HG03196 (cell line): ENCODE data around the gene GPR171.
"Not testable (repeated sequence)": the region's sequence is repeated elsewhere in the genome, so short reads cannot be mapped to it uniquely, and the experiment has no call there.

Source experiments
- ATAC-seq: cut with Tn5 transposase; IDR thresholded peaks from one replicate; pipeline ENCODE4 v1.9.1; 2021; ENCODE audit not compliant: unreplicated experiment

GPR171 gene, protein sequence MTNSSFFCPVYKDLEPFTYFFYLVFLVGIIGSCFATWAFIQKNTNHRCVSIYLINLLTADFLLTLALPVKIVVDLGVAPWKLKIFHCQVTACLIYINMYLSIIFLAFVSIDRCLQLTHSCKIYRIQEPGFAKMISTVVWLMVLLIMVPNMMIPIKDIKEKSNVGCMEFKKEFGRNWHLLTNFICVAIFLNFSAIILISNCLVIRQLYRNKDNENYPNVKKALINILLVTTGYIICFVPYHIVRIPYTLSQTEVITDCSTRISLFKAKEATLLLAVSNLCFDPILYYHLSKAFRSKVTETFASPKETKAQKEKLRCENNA

DNA sequence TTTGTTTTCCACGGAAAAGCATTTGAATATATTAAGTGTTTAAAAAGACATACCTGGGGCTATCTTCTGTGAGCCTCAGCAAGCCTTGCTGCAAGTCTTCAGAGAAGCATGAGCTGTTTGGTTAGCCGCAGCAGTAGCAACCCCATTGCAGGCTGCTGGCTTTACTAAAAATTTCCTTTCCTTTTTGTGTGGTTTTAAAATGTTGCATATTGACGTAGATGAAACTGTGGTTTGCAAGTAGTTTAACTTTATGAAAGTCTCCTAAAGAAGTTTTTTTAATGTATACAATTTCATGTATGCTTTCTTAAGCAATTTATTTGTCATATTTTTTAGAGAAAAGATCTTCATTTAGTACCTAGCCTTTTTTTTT lies at the start of gene GPR171:
GPR171 (minus strand) TSS at position 166 of the 370 bp plus-strand sequence. CDS start 3,830 bp downstream, outside the sequence.
- peak; percentile 77 for ATAC-seq

DNA sequence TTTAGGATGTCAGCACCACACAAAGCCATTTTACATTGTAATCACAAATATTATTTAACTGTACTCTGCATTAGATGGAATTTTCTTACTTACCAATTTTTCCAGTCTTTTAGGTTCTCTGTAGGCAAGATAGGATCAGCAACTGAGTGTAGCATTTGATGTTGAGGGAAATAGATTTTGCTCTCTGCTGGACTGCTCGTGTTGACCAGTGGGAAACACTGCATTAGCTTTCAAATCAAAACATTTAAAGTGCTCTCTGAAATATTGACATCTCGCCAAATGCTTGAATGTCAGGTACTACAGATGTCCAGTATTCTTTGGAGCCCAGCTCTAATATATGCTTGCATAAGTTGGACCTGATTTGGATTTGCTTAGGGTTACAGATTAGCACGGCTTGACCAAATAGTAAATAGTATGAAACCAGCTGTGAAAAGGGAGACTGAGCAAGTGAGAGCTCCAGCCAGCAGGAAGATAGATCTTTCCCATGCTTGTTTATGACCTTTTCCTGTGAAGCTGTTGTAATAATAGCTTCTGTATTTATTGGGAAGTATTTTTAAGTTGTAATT lies 45.8 kb upstream of the GPR171 start:
- ATAC-seq: no peak

DNA sequence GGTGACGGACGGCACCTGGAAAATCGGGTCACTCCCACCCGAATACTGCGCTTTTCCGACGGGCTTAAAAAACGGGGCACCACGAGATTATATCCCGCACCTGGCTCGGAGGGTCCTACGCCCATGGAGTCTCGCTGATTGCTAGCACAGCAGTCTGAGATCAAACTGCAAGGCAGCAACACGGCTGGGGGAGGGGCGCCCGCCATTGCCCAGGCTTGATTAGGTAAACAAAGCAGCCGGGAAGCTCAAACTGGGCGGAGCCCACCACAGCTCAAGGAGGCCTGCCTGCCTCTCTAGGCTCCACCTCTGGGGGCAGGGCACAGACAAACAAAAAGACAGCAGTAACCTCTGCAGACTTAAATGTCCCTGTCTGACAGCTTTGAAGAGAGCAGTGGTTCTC lies 39.0 kb upstream of the GPR171 start:
- ATAC-seq: not testable (repeated sequence)

DNA sequence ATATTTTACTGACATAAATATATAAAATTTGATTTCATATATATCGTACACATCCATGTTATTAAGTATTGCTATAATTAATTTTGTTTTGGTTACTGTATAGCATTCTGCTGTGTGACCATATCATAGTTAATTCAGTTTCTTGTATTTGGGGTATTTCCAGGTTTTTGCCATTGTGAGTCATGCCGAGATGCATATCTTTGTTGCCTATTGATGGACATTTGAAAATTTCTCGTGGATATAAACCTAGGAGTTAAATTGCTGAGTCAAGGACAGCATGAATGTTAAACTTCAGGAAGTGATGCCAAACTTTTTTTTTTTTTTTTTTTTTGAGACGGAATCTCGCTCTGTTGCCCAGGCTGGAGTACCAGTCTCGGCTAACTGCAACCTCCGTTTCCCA lies 33.7 kb upstream of the GPR171 start:
- ATAC-seq: no peak

DNA sequence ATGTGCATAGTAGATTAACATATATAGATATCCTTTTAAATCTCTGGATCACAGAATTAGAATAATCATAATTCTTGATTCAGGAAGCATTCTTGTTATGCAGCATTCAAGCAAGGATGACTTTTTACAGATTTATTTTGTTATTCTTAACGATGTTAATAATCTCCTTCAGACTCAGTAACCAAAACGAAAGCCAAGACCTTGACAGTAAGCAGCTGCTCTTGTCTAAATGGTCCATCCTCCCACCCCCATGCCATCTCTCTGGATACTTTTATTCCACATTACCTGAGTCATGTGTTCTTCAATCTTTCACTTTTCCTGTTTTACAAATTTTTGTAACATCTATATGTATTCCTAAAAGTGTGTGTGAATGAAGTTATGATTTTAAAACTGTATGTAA lies 33.3 kb upstream of the GPR171 start:
- ATAC-seq: no peak

DNA sequence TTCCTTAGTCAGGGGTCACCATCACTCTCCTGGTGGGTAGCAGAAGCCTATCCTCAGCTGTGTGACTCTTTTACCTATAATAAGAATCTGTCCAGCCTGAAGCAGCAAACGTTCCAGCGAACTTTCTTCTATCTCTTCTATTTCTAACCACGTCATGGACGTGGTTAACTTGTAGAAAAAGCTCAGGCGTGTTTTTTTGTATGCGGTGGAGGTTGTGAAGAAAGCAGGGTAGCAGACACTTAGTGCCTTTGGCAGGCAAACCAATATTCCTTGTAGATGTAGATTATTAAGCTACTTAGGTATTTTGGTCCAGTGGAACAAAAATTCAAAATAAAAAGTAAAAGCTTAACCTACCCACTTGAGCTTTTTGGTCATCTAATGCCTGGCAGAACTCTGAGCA lies 31.8 kb upstream of the GPR171 start:
- no peak for ATAC-seq

DNA sequence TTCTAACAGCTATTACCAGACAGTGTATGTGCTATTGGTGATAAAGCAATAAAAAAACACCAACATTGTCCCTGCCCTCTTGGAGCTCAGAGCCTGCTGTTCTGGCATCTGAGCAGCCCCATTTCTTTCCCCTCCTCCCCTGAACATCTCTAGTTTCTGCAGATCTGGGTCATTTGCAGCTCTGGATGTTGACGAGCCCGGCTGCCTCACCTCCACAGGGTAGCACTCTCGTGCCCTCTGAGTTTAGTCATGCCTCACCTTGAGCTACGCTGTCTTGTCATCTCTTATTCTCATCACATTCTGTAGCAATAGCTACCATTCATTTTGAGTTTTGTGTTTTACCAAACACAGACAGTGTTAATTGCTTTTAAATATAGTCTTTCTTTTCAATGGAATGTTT lies 30.0 kb upstream of the GPR171 start:
- ATAC-seq: no peak

DNA sequence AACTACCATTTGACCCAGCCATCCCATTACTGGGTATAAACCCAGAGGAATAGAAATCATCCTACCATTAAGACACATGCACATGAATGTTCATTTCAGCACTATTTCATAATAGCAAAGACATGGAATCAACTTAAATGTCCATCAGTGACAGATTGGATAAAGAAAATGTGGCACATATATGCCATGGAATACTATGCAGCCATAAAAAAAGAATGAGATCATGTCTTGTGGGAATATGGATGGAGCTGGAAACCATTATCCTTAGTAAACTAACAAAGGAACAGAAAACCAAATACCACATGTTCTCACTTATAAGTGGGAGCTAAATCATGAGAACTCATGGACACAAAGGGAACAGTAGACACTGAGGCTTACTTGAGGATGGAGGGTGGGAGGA lies 29.4 kb upstream of the GPR171 start:
- not testable (repeated sequence) for ATAC-seq

DNA sequence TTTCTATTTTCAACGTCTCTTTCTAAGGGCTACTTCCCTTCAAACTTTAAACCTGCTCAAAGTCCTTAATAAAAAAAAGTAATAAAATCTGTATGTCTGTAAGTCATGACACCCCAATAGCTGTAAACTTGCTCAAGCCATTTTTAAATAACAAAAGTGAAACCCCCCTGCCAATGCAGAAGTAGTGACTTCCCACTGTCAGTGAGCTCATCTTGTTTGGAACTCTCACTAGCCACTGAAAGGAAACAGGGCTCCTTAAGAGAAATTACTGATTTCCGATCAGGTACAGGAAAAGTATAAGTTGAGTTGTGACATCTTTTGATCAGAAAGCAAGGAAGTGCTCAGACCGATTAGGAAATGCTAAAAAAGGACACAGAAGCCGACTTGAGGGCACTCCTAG lies 27.6 kb upstream of the GPR171 start:
- peak; percentile 34 for ATAC-seq

DNA sequence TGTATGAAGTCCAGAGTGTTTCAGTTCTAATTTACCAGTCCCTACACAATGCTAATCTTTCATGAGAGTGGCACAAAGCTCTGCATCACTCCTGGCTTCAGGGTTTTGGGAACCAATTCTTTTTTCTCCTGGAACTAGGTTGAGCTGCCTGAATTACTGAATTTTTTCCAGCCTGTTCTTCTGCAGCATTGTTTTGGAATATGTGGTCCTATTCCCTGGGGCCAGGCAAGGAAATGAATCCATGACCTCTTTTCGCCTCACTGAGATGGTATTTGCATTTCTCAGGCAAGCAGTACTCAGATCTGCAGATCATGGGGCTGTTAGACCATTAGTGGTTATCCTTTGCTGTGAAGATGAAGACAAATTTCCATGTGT lies 25.6 kb upstream of the GPR171 start:
- ATAC-seq: peak; percentile 32

DNA sequence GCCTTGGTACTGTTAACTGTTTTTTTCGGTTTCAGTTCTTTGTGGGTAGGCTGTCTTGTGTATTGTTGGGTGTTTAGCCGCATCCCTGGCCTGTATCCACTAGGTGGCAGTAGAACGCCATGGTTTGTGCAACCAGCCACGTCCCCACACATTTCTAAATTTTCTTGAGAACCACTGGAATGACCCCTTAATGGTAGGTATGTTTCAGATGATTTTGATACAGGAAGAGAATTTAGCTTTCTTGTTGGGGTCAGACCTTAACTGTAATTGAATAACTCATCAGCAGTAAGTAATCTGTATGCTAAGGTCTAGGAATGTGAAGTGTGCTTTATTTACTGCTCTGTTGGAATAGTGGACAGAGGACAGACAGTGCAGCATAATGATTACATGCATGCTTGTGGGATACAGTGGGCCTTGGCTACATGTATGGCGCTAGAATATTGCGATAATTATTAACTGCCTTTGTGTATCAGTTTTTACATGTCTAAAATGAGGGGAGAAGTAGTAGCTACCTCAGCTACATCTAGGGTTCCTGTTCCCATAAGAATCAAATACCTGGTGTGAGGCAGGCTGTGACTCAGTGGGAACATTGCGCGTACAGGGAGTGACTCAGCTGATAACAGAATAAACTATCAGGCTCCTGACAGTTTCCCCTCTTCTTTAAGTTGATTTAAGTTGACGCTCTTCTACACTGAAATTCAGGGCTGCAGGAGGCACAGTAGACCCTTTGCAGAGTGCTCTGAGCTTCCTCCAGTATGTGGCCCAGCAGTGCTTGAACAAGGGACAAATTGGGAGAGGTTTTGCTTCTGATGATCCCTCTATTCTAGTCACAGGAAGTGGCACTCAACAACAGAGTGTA lies 25.0 kb upstream of the GPR171 start:
- peak; percentile 81 for ATAC-seq

DNA sequence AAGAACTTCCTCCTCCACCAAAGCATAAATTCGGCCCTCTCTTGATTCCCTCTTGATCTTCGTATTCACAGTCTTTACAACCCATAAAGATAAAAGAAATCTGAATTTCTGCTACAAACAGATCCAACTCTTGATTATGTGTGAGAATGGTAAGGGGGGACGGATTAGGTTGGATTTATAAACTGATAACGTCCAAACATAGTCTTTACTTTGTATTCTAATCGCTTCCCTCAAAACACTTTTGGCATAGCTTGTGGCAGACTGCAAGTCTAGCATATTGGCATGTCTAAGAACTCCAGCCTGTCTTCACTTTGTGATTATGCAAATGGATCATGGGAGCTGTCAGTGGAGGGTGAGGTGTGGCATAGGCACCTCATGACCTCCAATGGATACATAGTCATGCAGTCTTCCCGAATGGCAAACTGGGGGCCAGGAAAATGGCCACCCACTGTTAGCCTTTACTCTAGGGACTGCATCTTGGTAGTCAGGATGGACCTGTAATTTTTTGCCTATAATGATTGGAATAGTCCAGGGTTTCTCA lies 24.3 kb upstream of the GPR171 start:
- ATAC-seq: peak; percentile 30

DNA sequence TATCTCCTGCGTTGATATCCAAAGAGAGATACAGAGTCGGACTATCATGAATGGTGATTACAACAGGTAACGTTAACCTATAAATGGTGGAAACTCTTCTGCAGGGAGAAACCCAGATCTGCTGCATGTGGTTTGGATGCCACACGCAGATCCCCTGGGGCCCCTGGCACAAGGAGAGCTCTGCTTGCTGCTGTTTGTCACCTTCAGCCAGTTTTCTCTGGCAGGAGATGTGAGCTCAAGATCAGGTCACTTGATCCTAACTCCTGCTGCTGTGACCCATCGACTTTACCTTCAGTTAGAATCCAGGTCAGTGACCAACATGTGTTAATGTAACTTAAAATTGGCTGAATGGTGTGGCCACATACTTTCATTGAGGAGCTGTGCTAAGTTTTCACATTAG lies 23.8 kb upstream of the GPR171 start:
- ATAC-seq: no peak

DNA sequence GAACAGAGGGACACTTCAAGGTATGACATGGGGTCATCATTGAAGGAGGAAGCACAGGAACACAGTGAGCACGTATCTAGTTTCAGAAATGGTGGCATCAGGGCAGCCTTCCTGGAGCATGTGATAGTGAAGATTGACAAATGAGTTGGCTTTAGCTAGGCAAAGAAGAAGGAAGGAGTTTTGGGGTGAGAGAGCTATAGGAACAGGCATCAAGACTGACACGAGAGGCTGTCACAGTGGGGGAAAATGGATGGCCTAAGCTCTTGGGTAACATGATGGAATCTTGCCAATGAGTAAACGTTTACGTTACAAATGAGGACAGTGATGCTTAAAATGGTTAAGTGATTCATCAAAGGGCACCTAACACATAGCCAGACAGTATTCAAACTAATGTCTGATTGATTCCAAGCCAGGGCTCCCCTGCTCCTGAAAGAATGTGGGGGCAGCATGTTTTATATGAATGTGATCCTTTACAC lies 23.1 kb upstream of the GPR171 start:
- ATAC-seq: no peak

DNA sequence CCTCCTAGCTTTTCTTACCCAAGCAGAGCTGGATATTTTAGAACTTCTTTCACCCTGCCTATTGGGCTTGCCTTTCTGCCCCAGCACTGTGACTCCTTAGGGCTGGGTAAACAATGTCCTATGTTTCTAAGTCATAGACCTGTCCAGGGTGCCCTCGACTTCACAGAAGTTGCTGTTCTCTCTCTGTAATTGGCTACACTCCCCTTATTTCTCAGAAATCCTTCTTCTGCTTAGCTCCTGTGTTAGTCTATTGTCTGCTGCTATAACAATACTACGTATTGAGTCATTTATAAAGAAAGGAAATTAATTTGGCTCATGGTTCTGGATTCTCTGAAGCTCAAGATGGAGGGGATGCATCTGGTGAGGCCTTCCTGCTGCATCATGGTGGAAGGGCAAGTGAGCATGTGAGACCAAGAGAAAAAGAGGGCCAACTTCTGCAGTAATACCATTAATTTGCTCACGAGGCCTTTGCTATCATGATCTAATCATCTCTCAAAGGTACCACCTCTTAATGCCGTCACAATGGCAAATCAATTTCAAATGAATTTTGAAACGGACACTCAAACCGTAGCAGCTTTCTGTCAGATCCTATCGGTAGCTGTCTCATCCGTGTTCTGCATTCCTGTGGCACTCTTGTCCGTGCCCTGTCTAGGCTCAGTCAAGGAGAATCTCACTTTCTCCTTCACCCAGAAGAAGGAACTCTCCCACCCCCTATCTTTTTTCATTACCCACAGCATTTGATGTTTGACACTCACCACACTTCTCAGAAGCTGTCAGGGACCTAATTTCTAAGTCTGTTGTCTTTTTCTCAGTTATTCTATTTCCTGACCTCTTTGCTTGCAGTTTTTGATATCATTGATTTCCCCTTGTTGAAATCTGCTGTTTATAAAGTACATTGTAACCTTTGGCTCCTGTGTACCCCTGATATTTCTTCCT lies 22.3 kb upstream of the GPR171 start:
- no peak for ATAC-seq

DNA sequence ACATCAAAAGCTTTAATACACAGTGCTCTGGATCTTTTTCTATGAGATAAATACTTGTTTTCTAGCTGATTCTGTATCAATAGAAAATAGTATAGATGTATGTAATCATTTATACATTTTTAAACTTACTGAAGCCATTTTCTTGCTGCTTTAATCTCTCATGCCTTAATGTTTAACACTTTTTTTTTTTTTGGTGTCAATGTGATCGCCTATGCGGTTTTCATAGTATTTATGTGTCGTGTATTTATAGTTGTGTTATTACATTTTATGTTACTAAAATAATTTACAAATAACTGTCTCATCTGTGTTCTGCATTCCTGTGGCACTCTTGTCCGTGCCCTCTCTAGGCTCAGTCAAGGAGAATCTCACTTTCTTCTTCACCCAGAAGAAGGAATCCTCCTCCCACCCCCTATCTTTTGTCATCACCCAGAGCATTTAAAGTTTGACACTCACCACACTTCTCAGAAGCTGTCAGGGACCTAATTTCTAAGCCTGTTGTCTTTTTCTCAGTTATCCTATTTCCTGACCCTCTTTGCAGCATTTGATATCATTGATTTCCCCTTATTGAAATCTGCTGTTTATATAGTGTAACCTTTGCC lies 21.4 kb upstream of the GPR171 start:
- ATAC-seq: no peak

DNA sequence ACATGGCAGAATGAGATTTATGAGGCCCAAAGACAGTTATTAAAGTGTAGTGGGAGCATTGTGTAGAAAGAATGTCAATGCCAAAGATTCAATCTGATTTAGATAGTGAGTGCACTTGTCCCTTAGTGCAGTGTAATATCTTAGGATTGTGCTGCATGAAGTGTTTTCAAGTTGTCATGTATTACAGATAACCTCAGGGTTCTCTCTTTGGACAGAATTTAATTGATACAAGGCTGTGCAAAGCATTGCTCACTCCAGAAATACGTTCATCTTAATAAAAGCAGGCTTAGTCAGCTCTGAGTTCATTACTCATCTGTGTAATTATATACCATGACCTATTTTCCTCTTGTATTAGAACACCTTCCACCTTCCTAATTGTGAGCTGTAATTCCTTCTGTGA lies 16.0 kb upstream of the GPR171 start:
- ATAC-seq: no peak

DNA sequence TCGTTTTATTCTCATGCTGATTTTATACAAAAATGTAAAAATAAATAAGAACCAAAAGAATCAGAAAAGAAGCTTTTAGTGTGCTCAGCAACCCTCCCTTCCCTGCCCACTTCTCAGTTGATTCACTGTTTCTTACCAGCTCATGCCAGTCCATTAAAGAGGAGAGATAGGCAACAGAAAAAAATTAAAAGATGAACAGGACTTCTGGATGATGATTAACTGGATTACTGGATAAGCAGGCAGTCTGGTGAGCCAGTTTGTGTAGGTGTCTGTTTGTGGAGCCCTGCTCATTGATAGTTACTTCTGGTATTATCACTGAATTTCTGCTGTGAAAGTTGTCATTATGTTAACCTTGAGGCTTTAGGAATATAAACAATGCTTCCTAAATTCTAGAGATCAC lies 15.1 kb upstream of the GPR171 start:
- ATAC-seq: no peak

DNA sequence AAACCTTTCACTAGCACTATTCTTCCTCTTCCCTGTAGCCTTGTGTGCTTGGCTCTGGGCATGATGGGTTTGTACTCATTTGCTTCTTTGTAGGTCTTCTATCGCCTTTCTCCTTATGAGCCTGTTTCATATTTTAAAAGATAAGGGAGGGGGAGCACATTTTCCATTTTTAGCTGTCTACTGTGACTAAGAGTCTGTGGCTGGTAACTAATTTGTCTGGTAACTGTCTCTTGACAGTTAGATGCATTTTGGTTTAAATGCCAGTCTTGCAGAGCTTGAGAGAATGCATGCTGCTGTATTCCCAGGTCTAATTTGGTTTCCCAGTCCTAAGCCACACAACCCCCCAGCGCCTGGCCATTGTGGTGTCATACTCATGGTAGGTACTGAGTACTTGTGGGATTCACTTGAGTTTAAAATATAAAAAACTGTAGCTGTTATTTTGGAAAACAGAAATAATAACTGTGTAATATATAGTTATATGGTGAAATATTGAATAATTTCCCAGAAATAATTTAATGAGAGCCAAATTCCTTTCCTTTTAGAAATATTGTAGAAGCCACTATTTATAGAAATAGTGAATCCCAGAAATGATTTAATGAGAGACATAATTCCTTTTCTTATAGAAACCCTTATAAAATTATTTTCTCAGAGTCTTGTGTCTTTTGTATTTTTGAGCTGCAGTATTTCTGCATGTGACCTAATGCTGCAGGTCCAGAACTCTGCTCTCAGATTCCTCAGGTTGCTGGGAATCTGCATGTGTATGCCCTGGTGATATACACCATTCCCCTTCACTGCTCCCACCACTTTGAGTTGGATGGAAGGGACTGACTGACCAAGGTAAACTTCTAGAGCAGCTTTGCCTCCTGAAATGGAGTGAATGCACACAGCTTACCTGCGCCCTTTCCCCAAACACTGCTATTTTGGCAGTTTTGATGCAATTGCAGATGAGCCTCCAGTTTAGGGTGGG lies 13.9 kb upstream of the GPR171 start:
- ATAC-seq: no peak
